ENCODE measurements around the gene CAB39. TPM values are rescaled to one million over a fixed set of nuclear protein-coding genes. Genes with fewer than 3 reads are reported as not detected.

The CAB39 gene
- total RNA-seq, 1 donor from 2014 or later: 66.6 TPM

DNA sequence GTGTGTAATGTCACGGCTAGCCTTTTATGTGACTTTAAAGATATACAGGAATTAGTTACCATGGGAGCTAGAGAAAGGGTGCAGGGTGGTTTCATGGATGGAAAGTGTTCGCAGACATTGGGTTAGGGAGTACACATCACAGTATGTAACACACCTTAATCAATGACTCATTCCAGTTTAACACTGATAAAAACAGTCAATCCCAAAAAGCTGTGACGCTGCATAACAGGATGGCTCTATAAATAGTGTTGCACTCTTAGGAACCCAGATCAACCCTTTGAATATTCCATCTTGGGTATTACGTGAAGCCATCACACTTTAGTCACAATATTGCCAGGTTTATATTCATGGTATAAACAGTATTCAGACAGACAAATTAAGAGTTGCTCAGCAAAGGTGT lies 33.6 kb downstream of the CAB39 start:
- H3K27ac ChIP-seq (ENCODE audit: low read depth, low read length): no peak overlapping the region
- peaks cover 62% of the 10 kb centered on the region for H4K20me1 ChIP-seq (ENCODE audit: insufficient read depth, low read length)
- peaks cover 6% of the 10 kb centered on the region for H3K36me3 ChIP-seq (ENCODE audit: insufficient read depth, low read length)
- Mint-ChIP-seq H3K27ac (ENCODE audit: unreplicated experiment) (no peak overlapping the region), H3K4me1 (ENCODE audit: low read depth, unreplicated experiment) (peaks cover 24% of the 10 kb centered on the region), H3K9me3 (ENCODE audit: unreplicated experiment) (no peaks in the 10 kb centered on the region), H3K27me3 (ENCODE audit: low read depth, unreplicated experiment) (no peaks in the 10 kb centered on the region), H3K36me3 (ENCODE audit: low read depth, unreplicated experiment) (peaks cover 12% of the 10 kb centered on the region), H3K4me3 (ENCODE audit: unreplicated experiment) (no peak overlapping the region)
- no peaks in the 10 kb centered on the region for H3K27me3 ChIP-seq (ENCODE audit: insufficient read depth, low read length)
- no peak overlapping the region for H3K9ac ChIP-seq (ENCODE audit: low read length)
- DNase-seq (ENCODE audit: low read depth) (no peak), FAIRE-seq (no peak)
- no peak overlapping the region for H2AFZ ChIP-seq (ENCODE audit: low read depth, low read length)
- peaks cover 96% of the 10 kb centered on the region for H3K79me2 ChIP-seq (ENCODE audit: insufficient read depth, low read length)
- TF ChIP-seq CTCF (IDR thresholded peaks at IDR 0.05; ENCODE audit: insufficient read depth, low read depth, low read length) (no peak), EZH2 (IDR thresholded peaks at IDR 0.05; ENCODE audit: insufficient read depth, low read length) (no peak)
- H3K9me3 ChIP-seq (ENCODE audit: insufficient read depth, low read depth, low read length): no peaks in the 10 kb centered on the region
- H3K4me1 ChIP-seq (ENCODE audit: insufficient read depth, low read length): peaks cover 11% of the 10 kb centered on the region
- no peak overlapping the region for H3K4me2 ChIP-seq (ENCODE audit: low read length)
- H3K4me3 ChIP-seq (ENCODE audit: insufficient read depth, low read depth, low read length): no peak overlapping the region

DNA sequence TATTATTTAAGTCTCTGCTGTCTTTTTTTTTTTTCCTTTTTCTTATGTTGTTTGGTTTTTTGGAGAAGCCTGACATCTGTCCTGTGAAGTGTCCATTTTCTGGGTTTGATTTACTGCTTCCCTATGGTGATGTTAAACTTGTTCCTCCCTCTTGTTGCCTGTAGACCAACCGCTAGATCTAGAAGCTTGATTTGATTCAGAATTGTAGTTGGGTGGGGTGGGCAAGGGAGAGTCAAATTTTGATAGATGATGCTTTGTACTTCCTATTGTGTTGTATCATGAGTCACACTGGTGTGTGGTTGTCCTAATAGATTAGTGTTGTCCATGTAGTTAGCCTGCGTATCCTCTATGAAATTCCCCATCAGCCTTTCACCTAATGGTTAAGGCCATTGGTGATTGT lies 35.4 kb downstream of the CAB39 start:
- Mint-ChIP-seq H3K27ac (ENCODE audit: unreplicated experiment) (peak overlapping the region; percentile 48), H3K9me3 (ENCODE audit: unreplicated experiment) (no peaks in the 10 kb centered on the region), H3K4me3 (ENCODE audit: unreplicated experiment) (no peak overlapping the region), H3K27me3 (ENCODE audit: low read depth, unreplicated experiment) (no peaks in the 10 kb centered on the region), H3K4me1 (ENCODE audit: low read depth, unreplicated experiment) (peaks cover 29% of the 10 kb centered on the region), H3K36me3 (ENCODE audit: low read depth, unreplicated experiment) (peaks cover 10% of the 10 kb centered on the region)
- H3K79me2 ChIP-seq (ENCODE audit: insufficient read depth, low read length): peaks cover 98% of the 10 kb centered on the region
- H3K9ac ChIP-seq (ENCODE audit: low read length): no peak overlapping the region
- H3K4me3 ChIP-seq (ENCODE audit: insufficient read depth, low read depth, low read length): no peak overlapping the region
- peaks cover 3% of the 10 kb centered on the region for H3K36me3 ChIP-seq (ENCODE audit: insufficient read depth, low read length)
- FAIRE-seq: no peak
- H3K27me3 ChIP-seq (ENCODE audit: insufficient read depth, low read length): no peaks in the 10 kb centered on the region
- no peaks in the 10 kb centered on the region for H3K9me3 ChIP-seq (ENCODE audit: insufficient read depth, low read depth, low read length)
- DNase-seq (ENCODE audit: low read depth): peak; percentile 77
- H3K4me1 ChIP-seq (ENCODE audit: insufficient read depth, low read length): peaks cover 13% of the 10 kb centered on the region
- no peak overlapping the region for H2AFZ ChIP-seq (ENCODE audit: low read depth, low read length)
- no peak overlapping the region for H3K4me2 ChIP-seq (ENCODE audit: low read length)
- H3K27ac ChIP-seq (ENCODE audit: low read depth, low read length): no peak overlapping the region
- peaks cover 70% of the 10 kb centered on the region for H4K20me1 ChIP-seq (ENCODE audit: insufficient read depth, low read length)
- TF ChIP-seq CTCF (IDR thresholded peaks at IDR 0.05; ENCODE audit: insufficient read depth, low read depth, low read length): no peak
- no peak for TF ChIP-seq EZH2 (IDR thresholded peaks at IDR 0.05; ENCODE audit: insufficient read depth, low read length)

- no peaks in the 10 kb centered on the region for H3K9me3 Mint-ChIP-seq (ENCODE audit: unreplicated experiment)
- TF ChIP-seq CTCF (IDR thresholded peaks at IDR 0.05; ENCODE audit: insufficient read depth, low read depth, low read length): no peak
- TF ChIP-seq EZH2 (IDR thresholded peaks at IDR 0.05; ENCODE audit: insufficient read depth, low read length): no peak
- Histone ChIP-seq H2AFZ (ENCODE audit: low read depth, low read length) (no peak overlapping the region), H3K79me2 (ENCODE audit: insufficient read depth, low read length) (peaks cover 98% of the 10 kb centered on the region), H3K9ac (ENCODE audit: low read length) (no peak overlapping the region), H3K4me3 (ENCODE audit: insufficient read depth, low read depth, low read length) (no peak overlapping the region), H4K20me1 (ENCODE audit: insufficient read depth, low read length) (peaks cover 75% of the 10 kb centered on the region), H3K9me3 (ENCODE audit: insufficient read depth, low read depth, low read length) (no peaks in the 10 kb centered on the region), H3K36me3 (ENCODE audit: insufficient read depth, low read length) (peaks cover 3% of the 10 kb centered on the region), H3K4me1 (ENCODE audit: insufficient read depth, low read length) (peaks cover 13% of the 10 kb centered on the region), H3K27me3 (ENCODE audit: insufficient read depth, low read length) (no peaks in the 10 kb centered on the region), H3K4me2 (ENCODE audit: low read length) (no peak overlapping the region), H3K27ac (ENCODE audit: low read depth, low read length) (no peak overlapping the region)
- H3K4me3 Mint-ChIP-seq (ENCODE audit: unreplicated experiment): no peak overlapping the region
- FAIRE-seq (no peak), DNase-seq (ENCODE audit: low read depth) (peak; percentile 64)
- peaks cover 29% of the 10 kb centered on the region for H3K4me1 Mint-ChIP-seq (ENCODE audit: low read depth, unreplicated experiment)
- peak overlapping the region; percentile 95 for H3K27ac Mint-ChIP-seq (ENCODE audit: unreplicated experiment)
- H3K36me3 Mint-ChIP-seq (ENCODE audit: low read depth, unreplicated experiment): peaks cover 8% of the 10 kb centered on the region
- no peaks in the 10 kb centered on the region for H3K27me3 Mint-ChIP-seq (ENCODE audit: low read depth, unreplicated experiment)
Measured at GRCh38 chr2:230749111-230749510, 36.5 kb downstream of the CAB39 start.
